ENCODE measurements around the gene TRIM72. TPM values are rescaled to one million over a fixed set of nuclear protein-coding genes. Genes with fewer than 3 reads are reported as not detected.

The TRIM72 gene
- total and polyA plus RNA-seq, 7 experiments from 2014 or later: 0.24 TPM; not detected in 6

- peak overlapping the region in 4 of 10 donors; percentile 20 to 51 (median 45) for H3K4me3 Mint-ChIP-seq
- peaks cover 0 to 4% (median 0%) of the 10 kb centered on the region in 3 experiments for H3K36me3 ChIP-seq (ENCODE audit: control insufficient read depth in 2 of 3, insufficient read depth in 3 of 3, low read length in 3 of 3)
- H3K27me3 Mint-ChIP-seq: peaks cover 0 to 7% (median 0%) of the 10 kb centered on the region in 5 donors
- no peaks in the 10 kb centered on the region for H3K27me3 ChIP-seq (ENCODE audit: control insufficient read depth in 2 of 2, insufficient read depth in 2 of 2, low read length in 2 of 2)
- peaks cover 0 to 5% (median 0%) of the 10 kb centered on the region in 11 donors for H3K9me3 Mint-ChIP-seq
- peaks cover 14 to 16% of the 10 kb centered on the region in 2 donors for H3K4me1 ChIP-seq (ENCODE audit: control insufficient read depth in 2 of 2, insufficient read depth in 2 of 2, low read length in 2 of 2)
- ATAC-seq: no peak
- peak overlapping the region in 6 of 9 donors; percentile 1 to 92 (median 43) for H3K27ac Mint-ChIP-seq
- ChIA-PET POLR2A (interaction anchor here (10.2 kb wide), 1 partner anchor 26 kb away, joined by 131 read pairs; the partner anchor contains the start of gene FUS), CTCF (no interaction called here)
- DNase-seq: no peak
- H3K36me3 Mint-ChIP-seq: peaks cover 0 to 9% (median 0%) of the 10 kb centered on the region in 5 donors
- H3K4me3 ChIP-seq (ENCODE audit: low read length): no peak overlapping the region
- H3K9me3 ChIP-seq (ENCODE audit: control insufficient read depth in 2 of 3, low read length in 3 of 3): no peaks in the 10 kb centered on the region
- peaks cover 15 to 34% (median 24%) of the 10 kb centered on the region in 7 donors for H3K4me1 Mint-ChIP-seq
- no peak overlapping the region for H3K27ac ChIP-seq (ENCODE audit: low read depth, low read length)
- intact Hi-C loops (cut with micrococcal nuclease): loop anchor here (5.0 kb wide), 7 partner anchors 47 to 662 kb away; partner anchors contain the start of genes ARMC5 (in 1 of the 2), KAT8 (in 1 of the 2) and ZNF843 (in 1 of the 2)
These were observed 8.8 kb upstream of the TRIM72 start for GRCh38 chr16:31204871-31205666.

- Histone ChIP-seq H3K4me3 (ENCODE audit: low read length) (no peak overlapping the region), H3K4me1 (ENCODE audit: control insufficient read depth in 2 of 2, insufficient read depth in 2 of 2, low read length in 2 of 2) (peaks cover under 1 to 3% of the 10 kb centered on the region in 2 donors), H3K9me3 (ENCODE audit: control insufficient read depth in 2 of 3, low read length in 3 of 3) (no peaks in the 10 kb centered on the region), H3K36me3 (ENCODE audit: control insufficient read depth in 2 of 3, insufficient read depth in 3 of 3, low read length in 3 of 3) (peaks cover 0 to 4% (median 0%) of the 10 kb centered on the region in 3 experiments), H3K27me3 (ENCODE audit: control insufficient read depth in 2 of 2, insufficient read depth in 2 of 2, low read length in 2 of 2) (no peaks in the 10 kb centered on the region), H3K27ac (ENCODE audit: low read depth, low read length) (no peak overlapping the region)
- CTCF ChIA-PET: no interaction called here
- Mint-ChIP-seq H3K4me3 (peak overlapping the region in 1 of 10 donors; percentile 59), H3K4me1 (peaks cover 7 to 25% (median 10%) of the 10 kb centered on the region in 7 donors), H3K27me3 (peaks cover 0 to 7% (median 0%) of the 10 kb centered on the region in 5 donors), H3K36me3 (peaks cover 0 to 5% (median 0%) of the 10 kb centered on the region in 5 donors), H3K27ac (no peak overlapping the region), H3K9me3 (peaks cover 0 to 4% (median 0%) of the 10 kb centered on the region in 11 donors)
- DNase-seq (no peak), ATAC-seq (no peak)
- POLR2A ChIA-PET: interaction anchor here (1.4 kb wide), 1 partner anchor 27 kb away, joined by 3 read pairs; the partner anchor contains the start of gene FUS
- intact Hi-C loops (cut with micrococcal nuclease): no loop called here
These were observed 7.1 kb upstream of the TRIM72 start for GRCh38 chr16:31206776-31207175.

GRCh38 chr16:31213342-31213741 lies 577 bp upstream of the TRIM72 start:
- H3K4me3 ChIP-seq (ENCODE audit: low read length): no peak overlapping the region
- intact Hi-C loops (cut with micrococcal nuclease): no loop called here
- H3K36me3 ChIP-seq (ENCODE audit: control insufficient read depth in 2 of 3, insufficient read depth in 3 of 3, low read length in 3 of 3): no peaks in the 10 kb centered on the region
- Mint-ChIP-seq H3K27ac (peak overlapping the region in 2 of 9 donors; percentile 16 to 63), H3K4me3 (peak overlapping the region in 3 of 10 donors; percentile 10 to 43 (median 13)), H3K36me3 (peaks cover 0 to 3% (median 0%) of the 10 kb centered on the region in 5 donors), H3K4me1 (peaks cover 17 to 40% (median 19%) of the 10 kb centered on the region in 7 donors), H3K27me3 (peaks cover 22 to 46% (median 29%) of the 10 kb centered on the region in 5 donors), H3K9me3 (no peaks in the 10 kb centered on the region)
- no peak overlapping the region for H3K27ac ChIP-seq (ENCODE audit: low read depth, low read length)
- peaks cover 18 to 25% of the 10 kb centered on the region in 2 donors for H3K4me1 ChIP-seq (ENCODE audit: control insufficient read depth in 2 of 2, insufficient read depth in 2 of 2, low read length in 2 of 2)
- no peaks in the 10 kb centered on the region for H3K9me3 ChIP-seq (ENCODE audit: control insufficient read depth in 2 of 3, low read length in 3 of 3)
- DNase-seq: no peak
- CTCF ChIA-PET: interaction anchor here (0.6 kb wide), 1 partner anchor 781 kb away, joined by 4 read pairs; no protein-coding TSS in a partner anchor
- peaks cover 11 to 19% of the 10 kb centered on the region in 2 donors for H3K27me3 ChIP-seq (ENCODE audit: control insufficient read depth in 2 of 2, insufficient read depth in 2 of 2, low read length in 2 of 2)
- no peak for ATAC-seq
- POLR2A ChIA-PET: interaction anchor here (4.8 kb wide), 1 partner anchor 12 kb away, joined by 22 read pairs; the partner anchor contains the start of gene PYCARD

GRCh38 chr16:31214708-31215286 lies 878 bp downstream of the TRIM72 start:
- DNase-seq (peak in 1 of 9 donors; percentile 21), ATAC-seq (peak; percentile 48)
- POLR2A ChIA-PET: interaction anchor here (1.0 to 4.8 kb wide), 3 partner anchors 13 to 98 kb away, joined by 3 to 22 read pairs (median 4); partner anchors contain the start of genes KAT8 and PYCARD
- H3K27ac Mint-ChIP-seq: no peak overlapping the region
- Histone ChIP-seq H3K4me1 (ENCODE audit: control insufficient read depth in 2 of 2, insufficient read depth in 2 of 2, low read length in 2 of 2) (peaks cover 18 to 25% of the 10 kb centered on the region in 2 donors), H3K9me3 (ENCODE audit: control insufficient read depth in 2 of 3, low read length in 3 of 3) (no peaks in the 10 kb centered on the region), H3K27ac (ENCODE audit: low read depth, low read length) (no peak overlapping the region), H3K36me3 (ENCODE audit: control insufficient read depth in 2 of 3, insufficient read depth in 3 of 3, low read length in 3 of 3) (no peaks in the 10 kb centered on the region), H3K27me3 (ENCODE audit: control insufficient read depth in 2 of 2, insufficient read depth in 2 of 2, low read length in 2 of 2) (peaks cover 11 to 19% of the 10 kb centered on the region in 2 donors), H3K4me3 (ENCODE audit: low read length) (peak overlapping the region; percentile 30)
- intact Hi-C loops (cut with micrococcal nuclease): loop anchor here in 1 of 2 donors (2.0 kb wide), 1 partner anchor 14 kb away; no protein-coding TSS in a partner anchor
- CTCF ChIA-PET: no interaction called here
- H3K27me3 Mint-ChIP-seq: peaks cover 34 to 54% (median 36%) of the 10 kb centered on the region in 5 donors
- H3K4me1 Mint-ChIP-seq: peaks cover 17 to 40% (median 19%) of the 10 kb centered on the region in 7 donors
- H3K9me3 Mint-ChIP-seq: no peaks in the 10 kb centered on the region
- peak overlapping the region; percentile 63 to 88 (median 78) for H3K4me3 Mint-ChIP-seq
- peaks cover 0 to 3% (median 0%) of the 10 kb centered on the region in 5 donors for H3K36me3 Mint-ChIP-seq

GRCh38 chr16:31215287-31216162 lies 1.6 kb downstream of the TRIM72 start:
- intact Hi-C loops (cut with micrococcal nuclease): loop anchor here in 1 of 2 donors (2.0 kb wide), 1 partner anchor 15 kb away; no protein-coding TSS in a partner anchor
- POLR2A ChIA-PET: interaction anchor here (0.6 to 4.8 kb wide), 6 partner anchors 14 to 237 kb away, joined by 3 to 22 read pairs (median 4); partner anchors contain the start of genes FUS, KAT8 and PYCARD

More at GRCh38 chr16:31215287-31216162, 1.6 kb downstream of the TRIM72 start:
- Histone ChIP-seq H3K27ac (ENCODE audit: low read depth, low read length) (no peak overlapping the region), H3K9me3 (ENCODE audit: control insufficient read depth in 2 of 3, low read length in 3 of 3) (no peaks in the 10 kb centered on the region), H3K4me1 (ENCODE audit: control insufficient read depth in 2 of 2, insufficient read depth in 2 of 2, low read length in 2 of 2) (peaks cover 18 to 25% of the 10 kb centered on the region in 2 donors), H3K27me3 (ENCODE audit: control insufficient read depth in 2 of 2, insufficient read depth in 2 of 2, low read length in 2 of 2) (peaks cover 11 to 19% of the 10 kb centered on the region in 2 donors), H3K36me3 (ENCODE audit: control insufficient read depth in 2 of 3, insufficient read depth in 3 of 3, low read length in 3 of 3) (no peaks in the 10 kb centered on the region), H3K4me3 (ENCODE audit: low read length) (peak overlapping the region; percentile 30)
- H3K4me3 Mint-ChIP-seq: peak overlapping the region; percentile 70 to 88 (median 81)
- DNase-seq (peak in 1 of 9 donors; percentile 43), ATAC-seq (peak; percentile 65)
- no peaks in the 10 kb centered on the region for H3K9me3 Mint-ChIP-seq
- H3K27ac Mint-ChIP-seq: no peak overlapping the region
- peaks cover 17 to 40% (median 19%) of the 10 kb centered on the region in 7 donors for H3K4me1 Mint-ChIP-seq
- H3K36me3 Mint-ChIP-seq: peaks cover 0 to 3% (median 0%) of the 10 kb centered on the region in 5 donors
- CTCF ChIA-PET: no interaction called here
- H3K27me3 Mint-ChIP-seq: peaks cover 34 to 54% (median 36%) of the 10 kb centered on the region in 5 donors

Data from naive thymus-derived CD4-positive, alpha-beta T cell (primary cell).